Measurements from ENCODE around the gene STXBP6.

- no peak for TF ChIP-seq ARNTL (CRISPR knock-in tag; IDR thresholded peaks at IDR 0.05; ENCODE audit: borderline replicate concordance, low read depth)
- no peak for TF ChIP-seq TSHZ2 (CRISPR knock-in tag; IDR thresholded peaks at IDR 0.05)
- TF ChIP-seq ZNF70 (CRISPR knock-in tag; IDR thresholded peaks at IDR 0.05), result no peak
- TF ChIP-seq BACH2 (CRISPR knock-in tag; IDR thresholded peaks at IDR 0.05; ENCODE audit: borderline replicate concordance), result no peak
- TF ChIP-seq TOX (CRISPR knock-in tag; IDR thresholded peaks at IDR 0.05; ENCODE audit: borderline replicate concordance), result no peak
- TF ChIP-seq ZFP3 (CRISPR knock-in tag; IDR thresholded peaks at IDR 0.05), result no peak
These were observed 140.2 kb downstream of the STXBP6 start for GRCh38 chr14:24909523-24910302.
